Fibroblast of peridontal ligament (primary cell): ENCODE measurements around the gene UBA1.
"Not testable (repeated sequence)": the region's sequence is repeated elsewhere in the genome, so short reads cannot be mapped to it uniquely, and the experiment has no call there.

Experiments
- DNase-seq: peaks from one replicate; pipeline ENCODE4 v3.0.0-alpha.2; 2010; ENCODE audit errors: extremely low read depth

UBA1 gene

DNA sequence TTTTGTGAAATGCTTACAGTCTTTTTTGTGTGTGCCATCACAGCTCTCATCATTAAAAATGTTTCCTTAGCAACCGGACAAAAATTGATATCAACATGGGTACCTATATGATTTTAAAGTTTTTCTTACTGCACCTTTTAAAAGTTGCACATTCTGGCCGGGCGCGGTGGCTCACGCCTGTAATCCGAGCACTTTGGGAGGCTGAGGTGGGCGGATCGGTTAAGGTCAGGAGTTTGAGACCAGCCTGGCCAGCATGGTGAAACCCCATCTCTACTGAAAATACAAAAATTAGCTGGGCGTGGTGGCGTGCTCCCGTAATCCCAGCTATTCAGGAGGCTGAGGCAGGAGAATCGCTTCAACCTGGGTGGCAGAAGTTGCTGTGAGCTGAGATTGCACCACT lies 64.0 kb downstream of the UBA1 start:
- DNase-seq = not testable (repeated sequence)
